DND-41 (cell line): ENCODE measurements around the gene EGFL8.
A peak's percentile ranks its signal among the peaks of the same experiment; 100 is the strongest.

Experiments used
- ATAC-seq: fragments of 200-7000 bp; cut with Tn5 transposase; 3 replicates; pipeline ENCODE4 v1.9.1; 2021; ENCODE audit warnings: low read depth; ENCODE audit not compliant: insufficient read depth
- DNase-seq: peaks from one replicate; pipeline ENCODE4 v3.0.0-alpha.2; 2020
- H2AFZ ChIP-seq: 2 replicates; pipeline ENCODE4 v1.6.0; 2012; ENCODE audit warnings: low read depth, low read length
- H3K27ac ChIP-seq: 2 replicates; pipeline ENCODE4 v1.5.1; 2012; ENCODE audit warnings: low read length, inconsistent platforms
- H3K27me3 ChIP-seq: fragments of 200-600 bp; sonication (generic); 2 replicates; pipeline ENCODE4 v1.6.0; 2012; ENCODE audit warnings: low read length, mild to moderate bottlenecking, inconsistent platforms; ENCODE audit not compliant: insufficient read depth, poor library complexity
- H3K36me3 ChIP-seq: 2 replicates; pipeline ENCODE4 v1.5.1; 2012; ENCODE audit warnings: low read length, inconsistent platforms; ENCODE audit not compliant: insufficient read depth
- H3K4me1 ChIP-seq: 2 replicates; pipeline ENCODE4 v1.5.1; 2012; ENCODE audit warnings: mild to moderate bottlenecking, low read length; ENCODE audit not compliant: insufficient read depth
- H3K4me2 ChIP-seq: 2 replicates; pipeline ENCODE4 v1.6.0; 2012; ENCODE audit warnings: mild to moderate bottlenecking, moderate library complexity, low read length, inconsistent platforms; ENCODE audit not compliant: insufficient read depth
- H3K4me3 ChIP-seq, 2 experiments: fragments of 200-600 bp in 1 of 2; shearing (Covaris generic) in 1 of 2; 2 replicates each; pipeline ENCODE4 v1.5.1; 2012 to 2016; ENCODE audit warnings: inconsistent platforms in 2 of 2, low read length in 2 of 2, mild to moderate bottlenecking in 2 of 2, low read depth in 1 of 2, moderate library complexity in 1 of 2
- H3K79me2 ChIP-seq: 2 replicates; pipeline ENCODE4 v1.6.0; 2012; ENCODE audit warnings: low read length, inconsistent platforms; ENCODE audit not compliant: insufficient read depth
- H3K9ac ChIP-seq: 2 replicates; pipeline ENCODE4 v1.6.0; 2012; ENCODE audit warnings: low read depth, mild to moderate bottlenecking, inconsistent platforms, low read length, moderate library complexity
- H3K9me3 ChIP-seq: 2 replicates; pipeline ENCODE4 v1.5.1; 2012; ENCODE audit warnings: low read length, moderate library complexity, mild to moderate bottlenecking, inconsistent platforms; ENCODE audit not compliant: insufficient read depth, severe bottlenecking
- H4K20me1 ChIP-seq: 2 replicates; pipeline ENCODE4 v1.6.0; 2012; ENCODE audit warnings: low read length; ENCODE audit not compliant: insufficient read depth
- CTCF ChIP-seq: IDR thresholded peaks from 2 replicates; pipeline ENCODE4 v1.5.1; 2012; ENCODE audit warnings: borderline replicate concordance, low read length, moderate library complexity, mild to moderate bottlenecking; ENCODE audit not compliant: poor library complexity, severe bottlenecking; ENCODE audit errors: extremely low read depth
- EZH2 ChIP-seq: IDR thresholded peaks from 3 replicates; pipeline ENCODE4 v1.6.1; 2012; ENCODE audit warnings: borderline replicate concordance, low read depth, mild to moderate bottlenecking, moderate library complexity, low read length, inconsistent platforms; ENCODE audit not compliant: severe bottlenecking

The EGFL8 gene

GRCh38 chr6:32117461-32117860, 46.9 kb upstream of the EGFL8 start:
- H3K9me3 ChIP-seq = no peaks in the 10 kb centered on the region
- no peak overlapping the region for H3K4me2 ChIP-seq
- H3K36me3 ChIP-seq = peaks cover 63% of the 10 kb centered on the region
- H3K27me3 ChIP-seq = no peaks in the 10 kb centered on the region
- H3K4me1 ChIP-seq = no peaks in the 10 kb centered on the region
- TF ChIP-seq CTCF (no peak), EZH2 (no peak)
- H4K20me1 ChIP-seq = 0 out of 2 replicates have a peak, but pooled peaks cover 2% of the 10 kb centered on the region
- DNase-seq = no peak
- no peak overlapping the region for H3K4me3 ChIP-seq
- no peaks in the 10 kb centered on the region for H3K79me2 ChIP-seq
- H3K27ac ChIP-seq = no peak overlapping the region
- no peak overlapping the region for H3K9ac ChIP-seq
- ATAC-seq = no peak
- no peak overlapping the region for H2AFZ ChIP-seq

GRCh38 chr6:32118782-32119628, 45.4 kb upstream of the EGFL8 start:
- TF ChIP-seq CTCF (peak; percentile 75), EZH2 (no peak)
- H3K79me2 ChIP-seq = no peaks in the 10 kb centered on the region
- H3K4me3 ChIP-seq = no peak overlapping the region
- H3K9me3 ChIP-seq = no peaks in the 10 kb centered on the region
- 0 out of 2 replicates have a peak, but pooled peaks cover 2% of the 10 kb centered on the region for H4K20me1 ChIP-seq
- H2AFZ ChIP-seq = no peak overlapping the region
- H3K27me3 ChIP-seq = no peaks in the 10 kb centered on the region
- H3K9ac ChIP-seq = no peak overlapping the region
- DNase-seq = peak; percentile 60
- no peak overlapping the region for H3K27ac ChIP-seq
- no peaks in the 10 kb centered on the region for H3K4me1 ChIP-seq
- peak; percentile 83 for ATAC-seq
- no peak overlapping the region for H3K4me2 ChIP-seq
- H3K36me3 ChIP-seq = peaks cover 72% of the 10 kb centered on the region

- H3K4me2 ChIP-seq = no peak overlapping the region
- peaks cover 2% of the 10 kb centered on the region; the same call in 1 of the 2 replicates for H3K79me2 ChIP-seq
- H3K9me3 ChIP-seq = no peaks in the 10 kb centered on the region
- no peak overlapping the region for H3K9ac ChIP-seq
- peaks cover 83% of the 10 kb centered on the region for H3K36me3 ChIP-seq
- H4K20me1 ChIP-seq = 0 out of 2 replicates have a peak, but pooled peaks cover 2% of the 10 kb centered on the region
- no peak for DNase-seq
- no peaks in the 10 kb centered on the region for H3K27me3 ChIP-seq
- ATAC-seq = no peak
- no peak for TF ChIP-seq EZH2
- no peak for TF ChIP-seq CTCF
- H3K4me3 ChIP-seq = no peak overlapping the region
- H3K27ac ChIP-seq = no peak overlapping the region
- H2AFZ ChIP-seq = no peak overlapping the region
- H3K4me1 ChIP-seq = no peaks in the 10 kb centered on the region
Observed at GRCh38 chr6:32120573-32121059, 43.8 kb upstream of the EGFL8 start.
